ENCODE measurements around the gene CFAP69. TPM values are rescaled to one million over a fixed set of nuclear protein-coding genes. Genes with fewer than 3 reads are reported as not detected.
"Not testable (repeated sequence)": the region's sequence is repeated elsewhere in the genome, so short reads cannot be mapped to it uniquely, and the experiment has no call there.

The CFAP69 gene
- total RNA-seq, 1 experiment from 2014 or later, result 0.21 TPM

DNA sequence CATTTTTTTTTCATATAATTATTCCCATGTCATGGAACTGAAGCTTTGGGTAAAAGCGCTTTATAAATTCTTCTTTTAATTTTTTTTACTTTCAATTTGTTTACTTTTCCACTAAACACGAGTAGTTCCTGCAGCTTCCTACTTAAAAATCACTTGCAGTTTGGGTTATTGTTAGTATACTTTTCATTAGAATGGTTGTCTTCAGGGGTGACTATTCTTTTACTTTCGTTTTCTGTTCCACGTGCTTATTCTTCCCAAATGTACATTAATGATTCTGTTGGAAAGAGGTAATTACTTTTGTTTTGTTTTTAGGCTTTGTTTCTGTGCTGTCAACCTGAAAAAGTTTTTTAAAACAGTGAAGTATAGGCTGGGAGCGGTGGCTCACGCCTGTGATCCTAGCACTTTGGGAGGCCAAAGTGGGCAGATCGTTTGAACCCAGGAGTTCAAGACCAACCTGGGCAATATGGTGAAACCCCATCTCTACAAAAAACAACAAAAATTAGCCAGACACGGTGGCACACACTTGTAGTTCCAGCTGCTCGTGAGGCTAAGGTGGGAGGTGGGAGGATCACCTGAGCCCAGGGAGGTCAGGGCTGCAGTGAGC, 5.2 kb upstream of the CFAP69 start:
- no peak for DNase-seq (ENCODE audit: low read depth in 1 of 2, low spot score in 2 of 2)
- Histone ChIP-seq H3K27me3 (replicated peaks) (no peaks in the 10 kb centered on the region), H3K9me3 (replicated peaks) (no peaks in the 10 kb centered on the region), H3K27ac (no peak overlapping the region), H3K4me3 (peak overlapping the region; percentile 10; the same call in 1 of the 2 replicates), H3K4me1 (replicated peaks) (peaks cover 6% of the 10 kb centered on the region; the same call in 1 of the 2 replicates), H3K36me3 (no peaks in the 10 kb centered on the region)

DNA sequence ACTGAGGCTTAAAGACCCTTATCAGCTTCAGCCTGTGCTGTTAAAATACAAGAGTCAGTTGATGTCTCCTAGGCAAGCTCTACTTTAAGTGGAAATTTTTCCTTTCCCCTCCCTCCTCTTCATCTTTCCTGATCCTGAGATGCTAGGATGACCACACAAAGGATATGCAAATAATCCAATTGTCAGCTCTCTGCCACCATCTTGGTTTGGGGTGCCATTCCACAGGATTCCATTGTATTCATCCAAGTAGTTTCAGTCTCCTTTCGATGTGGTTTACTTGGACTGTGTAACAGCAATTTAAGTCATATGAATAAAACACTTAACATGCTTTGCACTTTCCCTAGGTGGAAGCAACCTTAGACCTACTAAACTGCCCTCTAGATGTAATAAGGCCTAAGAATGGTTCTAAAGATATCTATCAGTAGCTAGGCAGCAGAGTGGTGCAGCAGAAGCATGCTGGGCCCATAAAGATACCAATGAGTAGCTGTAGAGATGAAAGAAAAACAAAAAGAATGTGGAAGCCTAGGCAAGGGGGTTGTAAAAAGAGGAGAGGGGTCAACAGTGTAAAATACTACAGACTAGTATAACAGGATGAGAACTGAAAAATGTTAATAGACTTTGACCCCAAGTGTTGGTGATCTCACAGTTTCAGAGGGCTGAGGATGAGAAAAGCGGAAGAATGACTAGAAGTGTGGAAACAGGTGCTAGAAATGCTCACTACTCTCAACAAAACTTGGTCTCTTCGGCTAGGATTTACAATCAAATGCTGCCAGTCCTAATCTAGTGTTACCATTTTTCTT, 2.4 kb upstream of the CFAP69 start:
- Histone ChIP-seq H3K4me3 (no peak overlapping the region), H3K36me3 (no peaks in the 10 kb centered on the region), H3K27me3 (replicated peaks) (peaks cover 2% of the 10 kb centered on the region; the same call in 1 of the 2 replicates), H3K9me3 (replicated peaks) (no peaks in the 10 kb centered on the region), H3K4me1 (replicated peaks) (peaks cover 13% of the 10 kb centered on the region), H3K27ac (no peak overlapping the region)
- DNase-seq (ENCODE audit: low read depth in 1 of 2, low spot score in 2 of 2), result no peak

DNA sequence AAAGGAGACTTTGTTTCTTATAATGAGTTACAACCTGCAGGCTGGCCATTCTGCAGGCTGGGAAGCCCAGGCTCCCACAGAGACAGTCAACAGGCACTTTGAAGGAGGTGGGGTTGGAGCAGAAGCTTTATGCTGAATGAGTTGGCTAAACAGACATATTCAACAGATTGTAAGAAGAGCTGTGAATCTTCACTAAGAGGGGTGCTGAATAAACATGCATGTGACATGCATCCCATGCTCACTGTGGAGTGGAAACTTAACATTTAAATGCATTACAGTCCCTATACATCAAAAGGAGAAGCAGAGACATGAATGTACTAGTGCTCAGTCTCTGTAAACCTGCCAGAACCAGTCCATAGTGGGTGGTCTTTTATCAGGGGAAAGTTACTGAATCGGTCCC, 1.4 kb upstream of the CFAP69 start:
- no peak for DNase-seq (ENCODE audit: low read depth in 1 of 2, low spot score in 2 of 2)
- Histone ChIP-seq H3K4me3 (no peak overlapping the region), H3K27me3 (replicated peaks) (peaks cover 2% of the 10 kb centered on the region; the same call in 1 of the 2 replicates), H3K9me3 (replicated peaks) (no peaks in the 10 kb centered on the region), H3K36me3 (no peaks in the 10 kb centered on the region), H3K27ac (no peak overlapping the region), H3K4me1 (replicated peaks) (peaks cover 13% of the 10 kb centered on the region)

DNA sequence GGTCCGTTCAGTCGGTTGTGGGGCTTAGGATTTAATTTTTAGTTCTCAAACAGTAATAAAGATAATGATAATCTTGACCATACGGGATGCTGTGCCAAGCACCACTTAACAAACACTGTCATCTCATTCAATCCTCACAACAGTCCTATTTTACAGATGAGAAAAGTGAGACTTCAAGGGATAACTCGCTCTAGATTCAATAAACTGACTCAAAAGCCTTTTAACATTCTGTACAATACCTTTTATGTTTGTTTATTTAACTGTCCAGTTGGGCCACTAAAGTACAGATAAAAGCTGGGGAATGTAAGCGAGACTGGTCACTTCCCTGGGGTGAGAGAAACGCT, 437 bp upstream of the CFAP69 start:
- Histone ChIP-seq H3K27me3 (replicated peaks) (peaks cover 2% of the 10 kb centered on the region; the same call in 1 of the 2 replicates), H3K36me3 (no peaks in the 10 kb centered on the region), H3K4me1 (replicated peaks) (peaks cover 9% of the 10 kb centered on the region), H3K4me3 (peak overlapping the region; percentile 57), H3K9me3 (replicated peaks) (no peaks in the 10 kb centered on the region), H3K27ac (no peak overlapping the region)
- no peak for DNase-seq (ENCODE audit: low read depth in 1 of 2, low spot score in 2 of 2)

DNA sequence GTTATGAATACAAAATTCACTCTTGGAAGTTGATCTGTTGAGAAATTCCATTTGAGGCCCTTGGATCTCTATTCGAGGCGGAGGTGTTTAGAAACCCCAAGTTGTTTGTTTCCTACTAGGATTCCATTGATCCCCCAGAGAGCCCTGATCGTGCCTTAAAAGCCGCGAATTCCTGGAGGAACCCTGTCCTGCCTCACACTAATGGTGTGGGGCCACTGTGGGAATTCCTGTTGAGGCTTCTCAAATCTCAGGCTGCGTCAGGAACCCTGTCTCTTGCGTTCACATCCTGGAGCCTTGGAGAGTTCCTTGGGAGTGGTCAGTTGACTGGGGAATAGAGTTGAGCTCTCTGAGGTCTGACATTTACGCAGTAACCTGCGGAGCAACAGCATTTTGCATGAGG, 1.2 kb downstream of the CFAP69 start:
- no peaks in the 10 kb centered on the region for H3K36me3 ChIP-seq
- H3K27me3 ChIP-seq (replicated peaks), result peaks cover 2% of the 10 kb centered on the region; the same call in 1 of the 2 replicates
- H3K27ac ChIP-seq, result no peak overlapping the region
- H3K4me1 ChIP-seq (replicated peaks), result peaks cover 15% of the 10 kb centered on the region
- no peaks in the 10 kb centered on the region for H3K9me3 ChIP-seq (replicated peaks)
- no peak overlapping the region for H3K4me3 ChIP-seq
- DNase-seq (ENCODE audit: low read depth in 1 of 2, low spot score in 2 of 2), result no peak

DNA sequence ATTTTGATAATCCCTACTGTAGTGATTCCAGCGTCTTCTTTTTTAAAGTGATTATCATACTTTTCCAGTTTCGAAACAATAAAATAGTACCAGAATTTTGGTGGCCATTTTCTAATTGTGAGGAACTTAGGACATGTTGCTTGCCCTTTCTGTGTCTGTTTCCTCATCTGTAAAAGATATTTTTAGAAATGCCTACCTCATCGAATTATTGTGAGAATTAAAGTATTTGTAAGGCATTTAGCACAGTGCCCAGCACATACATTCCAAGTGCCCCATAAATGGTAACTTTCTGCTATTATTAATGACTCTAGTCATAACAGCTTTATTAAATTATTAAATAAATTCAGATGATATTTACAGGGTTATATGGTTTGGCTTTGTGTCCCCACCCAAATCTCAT, 3.7 kb downstream of the CFAP69 start:
- Histone ChIP-seq H3K4me1 (replicated peaks) (peaks cover 15% of the 10 kb centered on the region), H3K4me3 (no peak overlapping the region), H3K36me3 (no peaks in the 10 kb centered on the region), H3K27me3 (replicated peaks) (peaks cover 2% of the 10 kb centered on the region; the same call in 1 of the 2 replicates), H3K27ac (no peak overlapping the region), H3K9me3 (replicated peaks) (no peaks in the 10 kb centered on the region)
- DNase-seq (ENCODE audit: low read depth in 1 of 2, low spot score in 2 of 2), result no peak

DNA sequence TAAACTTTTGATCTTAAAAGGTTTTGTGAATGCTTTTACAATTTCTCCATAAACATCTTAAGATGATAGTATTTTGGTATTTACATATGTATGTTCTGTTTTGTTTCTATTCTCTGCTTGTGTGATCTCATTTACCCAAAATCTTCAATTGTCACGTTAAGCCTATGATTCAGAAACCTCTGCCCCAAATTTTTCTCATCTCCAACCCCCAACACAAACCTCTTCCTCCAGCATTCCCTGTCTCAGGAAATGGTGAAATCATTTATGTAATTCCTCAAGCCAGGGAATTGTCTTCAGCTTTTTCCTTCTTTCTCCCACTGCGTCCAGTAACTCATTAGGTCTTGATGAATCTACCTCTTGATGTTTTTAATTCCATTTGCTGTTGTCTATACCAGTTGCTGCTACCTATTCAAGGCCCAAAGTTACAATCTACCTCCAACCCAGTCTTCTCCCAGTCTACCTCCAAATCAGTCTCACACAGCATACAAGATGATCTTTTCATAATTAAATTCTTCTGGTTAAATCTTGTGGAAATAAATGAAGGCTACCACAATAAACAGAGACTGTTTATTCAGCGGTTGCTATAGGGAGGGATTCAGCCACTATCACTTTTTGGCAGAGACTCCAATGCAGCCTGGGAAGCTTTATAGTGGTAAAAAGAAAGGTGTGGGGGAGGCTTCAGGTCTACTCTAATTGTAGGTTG, 5.8 kb downstream of the CFAP69 start:
- no peaks in the 10 kb centered on the region for H3K9me3 ChIP-seq (replicated peaks)
- H3K36me3 ChIP-seq, result no peaks in the 10 kb centered on the region
- no peak for DNase-seq (ENCODE audit: low read depth in 1 of 2, low spot score in 2 of 2)
- no peak overlapping the region for H3K4me3 ChIP-seq
- peaks cover 2% of the 10 kb centered on the region; the same call in 1 of the 2 replicates for H3K27me3 ChIP-seq (replicated peaks)
- H3K27ac ChIP-seq, result no peak overlapping the region
- H3K4me1 ChIP-seq (replicated peaks), result peaks cover 6% of the 10 kb centered on the region

DNA sequence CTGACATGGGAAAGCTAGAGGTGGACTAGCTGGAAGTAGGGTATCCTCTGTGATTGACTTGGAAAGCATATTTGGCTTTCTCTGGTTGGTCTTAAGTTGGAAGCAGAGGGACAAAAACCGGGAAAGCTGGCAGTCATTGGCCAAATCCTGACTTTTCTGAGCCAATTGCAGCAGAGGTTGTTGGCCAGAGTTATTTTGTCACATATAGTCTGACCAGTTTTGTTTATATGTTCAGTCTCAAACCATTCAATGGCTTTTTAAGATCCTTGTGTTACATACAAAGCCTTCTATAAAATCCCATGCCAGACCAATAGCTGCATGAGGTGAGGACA, 6.3 kb downstream of the CFAP69 start:
- H3K4me1 ChIP-seq (replicated peaks), result peaks cover 5% of the 10 kb centered on the region; the same call in 1 of the 2 replicates
- no peaks in the 10 kb centered on the region for H3K36me3 ChIP-seq
- no peak overlapping the region for H3K27ac ChIP-seq
- no peaks in the 10 kb centered on the region for H3K9me3 ChIP-seq (replicated peaks)
- H3K4me3 ChIP-seq, result no peak overlapping the region
- no peaks in the 10 kb centered on the region for H3K27me3 ChIP-seq (replicated peaks)
- no peak for DNase-seq (ENCODE audit: low read depth in 1 of 2, low spot score in 2 of 2)

DNA sequence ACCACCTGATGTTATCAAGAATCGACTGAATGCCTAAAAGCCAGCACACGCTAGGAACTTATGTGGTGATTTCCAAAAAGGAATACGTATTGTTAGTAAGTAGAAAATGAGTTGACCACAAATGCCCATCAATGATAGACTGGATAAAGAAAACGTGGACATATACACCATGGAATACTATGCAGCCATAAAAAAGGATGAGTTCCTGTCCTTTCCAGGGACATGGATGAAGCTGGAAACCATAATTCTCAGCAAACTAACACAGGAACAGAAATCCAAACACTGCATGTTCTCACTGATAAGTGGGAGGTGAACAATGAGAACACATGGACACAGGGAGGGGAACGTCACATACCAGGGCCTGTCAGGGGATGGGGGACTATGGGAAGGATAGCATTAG, 11.0 kb downstream of the CFAP69 start:
- H3K4me1 ChIP-seq (replicated peaks); H3K27me3 ChIP-seq (replicated peaks); H3K9me3 ChIP-seq (replicated peaks); DNase-seq (ENCODE audit: low read depth in 1 of 2, low spot score in 2 of 2); H3K27ac ChIP-seq; H3K4me3 ChIP-seq; H3K36me3 ChIP-seq: not testable (repeated sequence)

DNA sequence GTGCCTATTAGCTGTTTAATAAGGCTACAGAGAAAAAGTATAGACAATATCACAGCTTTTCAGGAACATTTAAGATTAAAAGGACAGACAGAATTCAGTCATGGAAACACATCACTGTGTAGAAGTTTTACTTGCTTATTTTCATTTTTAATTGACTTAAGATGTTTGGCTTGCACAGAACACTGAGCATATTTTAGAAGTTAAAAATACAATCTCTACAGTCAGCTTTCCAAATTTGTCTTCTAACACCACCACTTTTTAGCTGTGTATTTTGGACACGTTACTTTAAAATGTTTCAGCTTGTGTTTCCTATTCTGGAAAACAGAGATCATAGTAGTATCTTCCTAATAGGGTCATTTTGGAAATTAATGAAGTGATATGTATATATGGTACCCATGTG, 11.8 kb downstream of the CFAP69 start:
- no peak for DNase-seq (ENCODE audit: low read depth in 1 of 2, low spot score in 2 of 2)
- Histone ChIP-seq H3K27ac (no peak overlapping the region), H3K36me3 (no peaks in the 10 kb centered on the region), H3K4me1 (replicated peaks) (no peaks in the 10 kb centered on the region), H3K9me3 (replicated peaks) (no peaks in the 10 kb centered on the region), H3K27me3 (replicated peaks) (no peaks in the 10 kb centered on the region), H3K4me3 (no peak overlapping the region)

DNA sequence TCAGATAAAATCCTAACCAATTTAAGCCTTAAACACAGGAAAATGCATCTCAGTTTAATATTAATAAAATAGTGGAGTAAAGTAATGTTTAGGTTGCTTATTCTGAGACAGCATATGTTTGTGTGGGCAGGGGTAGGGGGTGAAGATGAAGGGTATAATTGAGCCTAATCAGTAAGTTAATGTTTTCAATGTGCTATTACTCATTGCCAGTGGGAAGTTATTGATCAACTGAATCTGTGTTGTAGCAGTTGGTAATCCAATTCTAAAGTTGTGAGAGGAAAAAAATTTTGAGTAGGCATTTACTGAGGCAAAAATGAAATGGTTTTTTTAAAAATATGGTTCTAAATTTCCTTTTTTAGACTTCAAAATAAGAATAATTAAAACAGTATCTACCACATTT, 16.5 kb downstream of the CFAP69 start:
- no peak for DNase-seq (ENCODE audit: low read depth in 1 of 2, low spot score in 2 of 2)
- peaks cover 4% of the 10 kb centered on the region; the same call in 1 of the 2 replicates for H3K27me3 ChIP-seq (replicated peaks)
- no peak overlapping the region for H3K27ac ChIP-seq
- no peaks in the 10 kb centered on the region for H3K9me3 ChIP-seq (replicated peaks)
- H3K4me3 ChIP-seq, result no peak overlapping the region
- no peaks in the 10 kb centered on the region for H3K4me1 ChIP-seq (replicated peaks)
- H3K36me3 ChIP-seq, result no peaks in the 10 kb centered on the region

DNA sequence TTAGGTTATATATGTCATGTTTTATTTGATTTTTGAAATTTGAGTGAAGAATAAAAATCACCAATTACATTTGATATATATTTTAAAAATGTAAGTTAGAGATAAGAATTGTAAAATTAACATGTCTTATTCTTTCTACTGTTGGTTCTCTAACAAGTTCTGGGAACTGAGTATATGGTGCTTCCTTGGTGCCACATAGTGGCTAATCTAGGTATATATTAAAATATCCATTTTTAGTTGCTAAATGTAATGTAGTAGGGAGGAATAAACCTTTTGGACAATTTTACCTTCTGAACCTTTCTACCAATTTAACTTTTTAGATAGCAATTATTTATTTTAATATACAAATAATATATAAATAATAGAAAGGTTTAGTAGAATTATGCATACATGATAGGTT, 17.5 kb downstream of the CFAP69 start:
- no peak overlapping the region for H3K4me3 ChIP-seq
- H3K9me3 ChIP-seq (replicated peaks), result no peaks in the 10 kb centered on the region
- no peaks in the 10 kb centered on the region for H3K4me1 ChIP-seq (replicated peaks)
- H3K27ac ChIP-seq, result no peak overlapping the region
- DNase-seq (ENCODE audit: low read depth in 1 of 2, low spot score in 2 of 2), result no peak
- H3K36me3 ChIP-seq, result no peaks in the 10 kb centered on the region
- peaks cover 4% of the 10 kb centered on the region for H3K27me3 ChIP-seq (replicated peaks)

DNA sequence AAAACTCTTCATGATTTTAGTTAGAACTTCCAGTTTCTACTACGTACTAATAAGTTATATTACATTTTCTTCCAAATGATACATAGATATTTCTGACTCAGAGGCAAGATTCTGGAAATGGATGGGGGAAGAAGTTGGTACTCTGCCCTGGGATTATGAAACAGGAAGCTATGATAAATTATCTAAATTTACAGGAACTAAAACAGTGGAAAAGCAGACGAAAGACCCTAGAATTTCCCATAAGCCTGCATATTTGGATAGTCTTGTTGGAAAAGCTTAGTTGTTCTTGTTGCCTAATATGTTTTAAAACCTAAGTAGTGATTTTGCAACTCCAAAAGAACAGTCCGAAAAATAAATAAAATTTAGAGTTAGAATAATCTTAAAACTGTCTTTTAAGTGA, 21.8 kb downstream of the CFAP69 start:
- no peak overlapping the region for H3K27ac ChIP-seq
- H3K9me3 ChIP-seq (replicated peaks), result no peaks in the 10 kb centered on the region
- DNase-seq (ENCODE audit: low read depth in 1 of 2, low spot score in 2 of 2), result no peak
- no peak overlapping the region for H3K4me3 ChIP-seq
- peaks cover 9% of the 10 kb centered on the region; the same call in 1 of the 2 replicates for H3K4me1 ChIP-seq (replicated peaks)
- H3K36me3 ChIP-seq, result no peaks in the 10 kb centered on the region
- H3K27me3 ChIP-seq (replicated peaks), result peaks cover 4% of the 10 kb centered on the region

DNA sequence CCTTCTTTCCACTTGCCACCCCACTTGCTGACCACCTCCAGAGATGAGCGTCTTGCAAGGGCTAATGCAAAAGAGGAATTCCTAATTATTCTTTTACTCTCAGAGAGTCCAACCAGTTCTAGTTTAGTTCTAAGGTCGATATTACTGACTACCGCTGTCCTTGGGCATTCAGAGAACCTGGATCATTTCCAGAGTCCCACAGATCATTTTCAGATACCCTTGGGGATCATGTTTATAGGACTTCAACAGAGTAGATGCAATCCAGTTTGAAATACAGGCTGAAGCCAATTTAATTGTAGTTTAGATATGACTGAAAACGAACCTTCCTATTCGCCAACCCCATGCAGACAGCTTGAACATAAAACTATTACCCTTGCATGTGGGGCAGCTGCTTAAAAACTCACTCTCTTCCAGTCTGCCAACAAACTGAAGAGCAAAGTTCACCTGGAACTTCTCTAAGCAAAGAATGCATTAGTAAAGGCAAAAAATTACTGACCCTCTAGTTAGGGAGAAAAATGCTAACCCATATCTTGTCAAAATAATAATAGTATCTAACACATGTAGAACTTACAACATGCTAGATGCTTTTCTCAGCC, 22.4 kb downstream of the CFAP69 start:
- Histone ChIP-seq H3K4me3 (no peak overlapping the region), H3K4me1 (replicated peaks) (peaks cover 9% of the 10 kb centered on the region; the same call in 1 of the 2 replicates), H3K27ac (no peak overlapping the region), H3K9me3 (replicated peaks) (no peaks in the 10 kb centered on the region), H3K36me3 (no peaks in the 10 kb centered on the region), H3K27me3 (replicated peaks) (peaks cover 4% of the 10 kb centered on the region)
- DNase-seq (ENCODE audit: low read depth in 1 of 2, low spot score in 2 of 2), result no peak
